Natural killer cell (primary cell): ENCODE measurements around the gene SLC35F1. TPM values are rescaled to one million over a fixed set of nuclear protein-coding genes. Genes with fewer than 3 reads are reported as not detected.

Source experiments
- ATAC-seq, 3 donors: fragments of 150-1000 bp in 2 of 3; fragments of 200-7000 bp in 1 of 3; cut with Tn5 transposase; 1 replicate in 1 of 3; 2 replicates in 2 of 3; pipeline ENCODE4 v1.10.0; 2021; ENCODE audit warnings: mild to moderate bottlenecking in 2 of 3, moderate library complexity in 2 of 3
- DNase-seq, 2 donors: peaks; one replicate each; pipeline versions ENCODE4 v3.0.0 to v3.0.0-alpha.2; 2013 to 2021; ENCODE audit warnings: mixed read lengths in 1 of 2
- H3K27ac ChIP-seq: one replicate; pipeline ENCODE4 v1.5.1; 2013; ENCODE audit warnings: mild to moderate bottlenecking, low read length
- H3K27me3 ChIP-seq: one replicate; pipeline ENCODE4 v1.6.1; 2013; ENCODE audit warnings: low read length; ENCODE audit not compliant: control insufficient read depth, insufficient read depth
- H3K36me3 ChIP-seq: one replicate; pipeline ENCODE4 v1.6.1; 2013; ENCODE audit warnings: low read length; ENCODE audit not compliant: control insufficient read depth, insufficient read depth
- H3K4me1 ChIP-seq: one replicate; pipeline ENCODE4 v1.6.1; 2013; ENCODE audit warnings: low read length; ENCODE audit not compliant: control insufficient read depth, insufficient read depth
- H3K4me3 ChIP-seq: one replicate; pipeline ENCODE4 v1.5.1; 2013; ENCODE audit warnings: low read length
- H3K9me3 ChIP-seq: one replicate; pipeline ENCODE4 v1.6.1; 2013; ENCODE audit warnings: low read length; ENCODE audit not compliant: control insufficient read depth, insufficient read depth
- H3K27ac Mint-ChIP-seq, 2 donors: one replicate each; pipeline ENCODE4 v1.8.0; 2022; ENCODE audit warnings: mild to moderate bottlenecking in 2 of 2, mixed read lengths in 2 of 2, moderate library complexity in 1 of 2
- H3K27me3 Mint-ChIP-seq, 2 donors: one replicate each; pipeline ENCODE4 v1.8.0; 2022; ENCODE audit warnings: low read depth in 2 of 2, mixed read lengths in 2 of 2
- H3K36me3 Mint-ChIP-seq: one replicate; pipeline ENCODE4 v1.8.0; 2022; ENCODE audit warnings: mixed read lengths
- H3K4me1 Mint-ChIP-seq, 2 donors: one replicate each; pipeline ENCODE4 v1.8.0; 2022; ENCODE audit warnings: mixed read lengths in 2 of 2
- H3K4me3 Mint-ChIP-seq: one replicate; pipeline ENCODE4 v1.8.0; 2022; ENCODE audit warnings: mild to moderate bottlenecking, moderate library complexity, mixed read lengths
- H3K9me3 Mint-ChIP-seq, 2 donors: one replicate each; pipeline ENCODE4 v1.8.0; 2022; ENCODE audit warnings: mixed read lengths in 2 of 2
- CTCF ChIP-seq: fragments of 200-600 bp; IDR thresholded peaks from one replicate; pipeline ENCODE4 v1.8.0; 2022; ENCODE audit warnings: antibody characterized with exemption
- WGBS: methylation state at CpG from one replicate; pipeline ENCODE4 v1.1.7; 2013; ENCODE audit warnings: missing lambda C conversion rate; ENCODE audit not compliant: insufficient coverage; 5-methylcytosine and 5-hydroxymethylcytosine counted together
- intact Hi-C: fragments of 100-400 bp; cut with micrococcal nuclease; formaldehyde crosslinking; loops from one replicate; pipeline ENCODE4 v1.14.2; 2022
- total RNA-seq, 4 donors: library from RNA; stranded (reverse); fragments of 120-200 nt in 1 of 4; gene quantifications; one replicate each; pipeline versions ENCODE4 v1.2.3 to v1.2.4, GENCODE V29; 2013 to 2022

Gene SLC35F1
- total RNA-seq, 3 donors from 2014 or later (not counting 1 experiment from before 2014, with no cell fraction given) = not detected

GRCh38 chr6:117919275-117919674, 12.2 kb downstream of the SLC35F1 start:
- WGBS = 13% methylated on average over 7 of the region's 7 CpGs
- H3K27me3 ChIP-seq = peaks cover 12% of the 10 kb centered on the region
- intact Hi-C loops = no loop called here
- peaks cover 3 to 15% of the 10 kb centered on the region in 2 donors for H3K27me3 Mint-ChIP-seq
- no peak overlapping the region for H3K27ac ChIP-seq
- H3K4me3 ChIP-seq = no peak overlapping the region
- no peak for DNase-seq
- no peak for ATAC-seq
- no peak overlapping the region for H3K4me3 Mint-ChIP-seq
- no peaks in the 10 kb centered on the region for H3K9me3 ChIP-seq
- no peaks in the 10 kb centered on the region for H3K4me1 ChIP-seq
- H3K36me3 ChIP-seq = no peaks in the 10 kb centered on the region
- H3K36me3 Mint-ChIP-seq = no peaks in the 10 kb centered on the region
- H3K4me1 Mint-ChIP-seq = no peaks in the 10 kb centered on the region
- TF ChIP-seq CTCF = no peak
- no peak overlapping the region for H3K27ac Mint-ChIP-seq
- H3K9me3 Mint-ChIP-seq = no peaks in the 10 kb centered on the region

- Mint-ChIP-seq H3K9me3 (no peaks in the 10 kb centered on the region), H3K27ac (no peak overlapping the region), H3K4me3 (no peak overlapping the region), H3K36me3 (no peaks in the 10 kb centered on the region), H3K27me3 (peaks cover 3 to 15% of the 10 kb centered on the region in 2 donors), H3K4me1 (no peaks in the 10 kb centered on the region)
- no peak for DNase-seq
- Histone ChIP-seq H3K36me3 (no peaks in the 10 kb centered on the region), H3K27me3 (peaks cover 12% of the 10 kb centered on the region), H3K27ac (no peak overlapping the region), H3K9me3 (no peaks in the 10 kb centered on the region), H3K4me3 (no peak overlapping the region), H3K4me1 (no peaks in the 10 kb centered on the region)
- no peak for TF ChIP-seq CTCF
- intact Hi-C loops = no loop called here
- ATAC-seq = peak in 1 of 3 donors; percentile 14
- 4% methylated on average over 38 of the region's 39 CpGs for WGBS
These were observed 13.0 kb downstream of the SLC35F1 start for GRCh38 chr6:117919775-117920729.

- ATAC-seq (no peak), DNase-seq (no peak)
- peaks cover 5% of the 10 kb centered on the region for H3K27me3 ChIP-seq
- H3K4me1 ChIP-seq = no peaks in the 10 kb centered on the region
- no CpG with 5 or more reads among the region's 2 CpGs for WGBS
- H3K4me1 Mint-ChIP-seq = no peaks in the 10 kb centered on the region
- no peak overlapping the region for H3K4me3 ChIP-seq
- H3K27ac Mint-ChIP-seq = no peak overlapping the region
- H3K9me3 ChIP-seq = peaks cover 8% of the 10 kb centered on the region
- no peak overlapping the region for H3K4me3 Mint-ChIP-seq
- intact Hi-C loops = no loop called here
- H3K36me3 Mint-ChIP-seq = no peaks in the 10 kb centered on the region
- H3K27me3 Mint-ChIP-seq = peaks cover 3 to 15% of the 10 kb centered on the region in 2 donors
- H3K36me3 ChIP-seq = no peaks in the 10 kb centered on the region
- TF ChIP-seq CTCF = no peak
- no peak overlapping the region for H3K27ac ChIP-seq
- H3K9me3 Mint-ChIP-seq = peaks cover 4 to 13% of the 10 kb centered on the region in 2 donors
These were observed 17.6 kb downstream of the SLC35F1 start for GRCh38 chr6:117924690-117925089.
